B cell (primary cell): Measurements from ENCODE around the gene CABLES2. TPM values are rescaled to one million over a fixed set of nuclear protein-coding genes. Genes with fewer than 3 reads are reported as not detected.

Experiments
- ATAC-seq: fragments of 200-7000 bp; cut with Tn5 transposase; one replicate; pipeline ENCODE4 v1.10.0; 2021; ENCODE audit warnings: low read depth, mild to moderate bottlenecking, moderate number of reproducible peaks, moderate library complexity
- CTCF ChIA-PET: fragments of 350-600 bp; sonication (Branson Sonifier 250); formaldehyde crosslinking; loops from one replicate; lab custom pipeline; 2021; ENCODE audit warnings: antibody characterized with exemption, inconsistent platforms; lab: Charles Lee
- POLR2A ChIA-PET: fragments of 350-600 bp; sonication (Branson Sonifier 250); formaldehyde crosslinking; loops from one replicate; lab custom pipeline; 2021; ENCODE audit warnings: antibody characterized with exemption; lab: Charles Lee
- DNase-seq: peaks from one replicate; pipeline ENCODE4 v3.0.0; 2013
- H2AFZ ChIP-seq: 2 replicates; pipeline ENCODE4 v1.6.1; 2012; ENCODE audit warnings: mild to moderate bottlenecking, low read depth, low read length; ENCODE audit not compliant: insufficient read depth, poor library complexity, severe bottlenecking
- H3K27ac ChIP-seq, 2 donors: 1 replicate in 1 of 2; 2 replicates in 1 of 2; pipeline ENCODE4 v1.5.1; 2012 to 2013; ENCODE audit warnings: low read length in 2 of 2, mild to moderate bottlenecking in 2 of 2, moderate library complexity in 1 of 2
- H3K27me3 ChIP-seq, 4 experiments: fragments of 200-600 bp in 1 of 4; sonication (generic) in 1 of 4; replicated peaks in 1 of 4; 1 replicate in 2 of 4; 2 replicates in 2 of 4; pipeline versions ENCODE4 v1.6.1 to v1.7.0; 2013 to 2016; ENCODE audit warnings: low read length in 3 of 4, mild to moderate bottlenecking in 2 of 4, mixed read lengths in 1 of 4, moderate library complexity in 1 of 4; ENCODE audit not compliant: insufficient read depth in 4 of 4, control insufficient read depth in 3 of 4; ENCODE audit errors: control extremely low read depth in 1 of 4
- H3K36me3 ChIP-seq, 2 experiments: replicated peaks in 1 of 2; 1 replicate in 1 of 2; 2 replicates in 1 of 2; pipeline versions ENCODE4 v1.6.1 to v1.7.1; 2013; ENCODE audit warnings: low read length in 1 of 2; ENCODE audit not compliant: insufficient read depth in 2 of 2, control insufficient read depth in 1 of 2; ENCODE audit errors: control extremely low read depth in 1 of 2, extremely low read depth in 1 of 2
- H3K4me1 ChIP-seq, 2 donors: fragments of 200-600 bp in 1 of 2; sonication (generic) in 1 of 2; 1 replicate in 1 of 2; 2 replicates in 1 of 2; pipeline versions ENCODE4 v1.5.1 to v1.6.1; 2013 to 2017; ENCODE audit warnings: low read length in 2 of 2; ENCODE audit not compliant: control insufficient read depth in 2 of 2, insufficient read depth in 2 of 2
- H3K4me2 ChIP-seq: replicated peaks from 2 replicates; pipeline ENCODE3; 2012; ENCODE audit warnings: mild to moderate bottlenecking, low read depth, low read length; ENCODE audit not compliant: poor library complexity, severe bottlenecking
- H3K4me3 ChIP-seq, 5 experiments: fragments of 200-600 bp in 1 of 5; sonication (generic) in 1 of 5; 1 replicate in 3 of 5; 2 replicates in 2 of 5; pipeline versions ENCODE4 v1.5.1 to v1.7.0; 2011 to 2016; ENCODE audit warnings: low read length in 4 of 5, mild to moderate bottlenecking in 4 of 5, low read depth in 2 of 5, control low read depth in 1 of 5, moderate library complexity in 1 of 5; ENCODE audit not compliant: insufficient read depth in 1 of 5; ENCODE audit errors: control extremely low read depth in 1 of 5, extremely low read depth in 1 of 5
- H3K79me2 ChIP-seq: fragments of 200-600 bp; sonication (generic); one replicate; pipeline ENCODE4 v1.6.0; 2016; ENCODE audit warnings: low read length; ENCODE audit not compliant: control insufficient read depth, insufficient read depth
- H3K9ac ChIP-seq: fragments of 200-600 bp; sonication (generic); 2 replicates; pipeline ENCODE4 v1.6.1; 2017; ENCODE audit warnings: mild to moderate bottlenecking, low read length, moderate library complexity
- H3K9me3 ChIP-seq, 3 donors: one replicate each; pipeline versions ENCODE4 v1.6.1 to v1.7.1; 2013; ENCODE audit warnings: low read length in 2 of 3; ENCODE audit not compliant: control insufficient read depth in 2 of 3, insufficient read depth in 1 of 3; ENCODE audit errors: control extremely low read depth in 1 of 3
- H4K20me1 ChIP-seq: 2 replicates; pipeline ENCODE4 v1.6.0; 2012; ENCODE audit warnings: mild to moderate bottlenecking, low read length; ENCODE audit not compliant: insufficient read depth, control insufficient read depth, poor library complexity, severe bottlenecking
- H3K27ac Mint-ChIP-seq: one replicate; pipeline ENCODE4 v1.8.0; 2021; ENCODE audit warnings: mixed read lengths
- H3K27me3 Mint-ChIP-seq: one replicate; pipeline ENCODE4 v1.8.0; 2021; ENCODE audit warnings: mixed read lengths
- H3K4me1 Mint-ChIP-seq: one replicate; pipeline ENCODE4 v1.8.0; 2021; ENCODE audit warnings: mixed read lengths
- H3K4me3 Mint-ChIP-seq: one replicate; pipeline ENCODE4 v1.8.0; 2021; ENCODE audit warnings: mixed read lengths
- H3K9me3 Mint-ChIP-seq: one replicate; pipeline ENCODE4 v1.8.0; 2022; ENCODE audit warnings: mixed read lengths; ENCODE audit not compliant: insufficient read depth
- CTCF ChIP-seq: fragments of 200-600 bp; IDR thresholded peaks from one replicate; pipeline ENCODE4 v1.8.0; 2022; ENCODE audit warnings: antibody characterized with exemption, mild to moderate bottlenecking
- EZH2 ChIP-seq: IDR thresholded peaks from 2 replicates; pipeline ENCODE4 v1.6.1; 2012; ENCODE audit warnings: borderline replicate concordance, low read depth, mild to moderate bottlenecking, moderate library complexity, low read length; ENCODE audit not compliant: insufficient read depth, poor library complexity, severe bottlenecking
- WGBS: methylation state at CpG from one replicate; pipeline ENCODE4 v1.1.5; 2013; ENCODE audit warnings: missing lambda C conversion rate; ENCODE audit not compliant: insufficient coverage; 5-methylcytosine and 5-hydroxymethylcytosine counted together
- intact Hi-C: fragments of 100-400 bp; cut with micrococcal nuclease; formaldehyde crosslinking; loops from one replicate; pipeline ENCODE4 v1.10.0; 2022
- polyA plus RNA-seq: library from polyadenylated mRNA; depleted of rRNA; stranded (reverse); fragments of >200 nt; gene quantifications from 2 replicates; pipeline ENCODE4 v1.2.3, GENCODE V29; 2012
- total RNA-seq, 2 donors: library from RNA; stranded (reverse); fragments of 120-200 nt in 1 of 2; gene quantifications; 1 replicate in 1 of 2; 2 replicates in 1 of 2; pipeline versions ENCODE4 v1.2.3 to v1.2.4, GENCODE V29; 2013 to 2022

Gene CABLES2
- total and polyA plus RNA-seq, 2 donors (not counting 1 experiment from before 2014, with no cell fraction given): 4.8 to 8.2 TPM

- Histone ChIP-seq H3K9ac (no peak overlapping the region), H3K9me3 (peaks cover 0 to 4% (median 0%) of the 10 kb centered on the region in 3 donors), H3K4me2 (no peak overlapping the region), H4K20me1 (no peaks in the 10 kb centered on the region), H3K4me1 (no peaks in the 10 kb centered on the region), H3K36me3 (no peaks in the 10 kb centered on the region), H3K27ac (no peak overlapping the region), H3K27me3 (no peaks in the 10 kb centered on the region), H3K4me3 (no peak overlapping the region), H3K79me2 (no peaks in the 10 kb centered on the region), H2AFZ (no peak overlapping the region)
- TF ChIP-seq CTCF (no peak), EZH2 (no peak)
- ChIA-PET POLR2A (no interaction called here), CTCF (no interaction called here)
- intact Hi-C loops: no loop called here
- no peak for ATAC-seq
- WGBS: 93% methylated on average over 60 of the region's 60 CpGs
- Mint-ChIP-seq H3K27ac (no peak overlapping the region), H3K27me3 (no peaks in the 10 kb centered on the region), H3K9me3 (peaks cover 3% of the 10 kb centered on the region), H3K4me1 (no peaks in the 10 kb centered on the region), H3K4me3 (no peak overlapping the region)
- no peak for DNase-seq
Measured at GRCh38 chr20:62351469-62352401, 55.4 kb downstream of the CABLES2 start.
